ENCODE data around the gene AASDH. TPM values are rescaled to one million over a fixed set of nuclear protein-coding genes. Genes with fewer than 3 reads are reported as not detected.

The AASDH gene
- total RNA-seq, 1 donor from 2014 or later: 7.3 TPM

- TF ChIP-seq CTCF (IDR thresholded peaks at IDR 0.05; ENCODE audit: insufficient read depth, low read depth, low read length): no peak
- TF ChIP-seq EZH2 (IDR thresholded peaks at IDR 0.05; ENCODE audit: insufficient read depth, low read length): no peak
- Histone ChIP-seq H3K27ac (ENCODE audit: low read depth, low read length) (no peak overlapping the region), H3K4me3 (ENCODE audit: insufficient read depth, low read depth, low read length) (no peak overlapping the region), H3K4me1 (ENCODE audit: insufficient read depth, low read length) (no peaks in the 10 kb centered on the region), H3K79me2 (ENCODE audit: insufficient read depth, low read length) (no peaks in the 10 kb centered on the region), H3K4me2 (ENCODE audit: low read length) (no peak overlapping the region), H4K20me1 (ENCODE audit: insufficient read depth, low read length) (no peaks in the 10 kb centered on the region), H3K36me3 (ENCODE audit: insufficient read depth, low read length) (no peaks in the 10 kb centered on the region), H3K27me3 (ENCODE audit: insufficient read depth, low read length) (no peaks in the 10 kb centered on the region), H2AFZ (ENCODE audit: low read depth, low read length) (no peak overlapping the region), H3K9me3 (ENCODE audit: insufficient read depth, low read depth, low read length) (no peaks in the 10 kb centered on the region), H3K9ac (ENCODE audit: low read length) (no peak overlapping the region)
- DNase-seq (ENCODE audit: low read depth) (no peak), FAIRE-seq (no peak)
- Mint-ChIP-seq H3K27me3 (ENCODE audit: low read depth, unreplicated experiment) (no peaks in the 10 kb centered on the region), H3K36me3 (ENCODE audit: low read depth, unreplicated experiment) (peaks cover 7% of the 10 kb centered on the region), H3K4me1 (ENCODE audit: low read depth, unreplicated experiment) (no peaks in the 10 kb centered on the region), H3K4me3 (ENCODE audit: unreplicated experiment) (no peak overlapping the region), H3K27ac (ENCODE audit: unreplicated experiment) (no peak overlapping the region), H3K9me3 (ENCODE audit: unreplicated experiment) (no peaks in the 10 kb centered on the region)
Measured at GRCh38 chr4:56314207-56314915, 72.9 kb downstream of the AASDH start.

GRCh38 chr4:56313132-56313531 lies 74.2 kb downstream of the AASDH start:
- H3K9me3 ChIP-seq (ENCODE audit: insufficient read depth, low read depth, low read length): no peaks in the 10 kb centered on the region
- no peak for DNase-seq (ENCODE audit: low read depth)
- H3K27ac ChIP-seq (ENCODE audit: low read depth, low read length): no peak overlapping the region
- Mint-ChIP-seq H3K27me3 (ENCODE audit: low read depth, unreplicated experiment) (no peaks in the 10 kb centered on the region), H3K27ac (ENCODE audit: unreplicated experiment) (no peak overlapping the region), H3K4me1 (ENCODE audit: low read depth, unreplicated experiment) (no peaks in the 10 kb centered on the region), H3K9me3 (ENCODE audit: unreplicated experiment) (no peaks in the 10 kb centered on the region), H3K36me3 (ENCODE audit: low read depth, unreplicated experiment) (peaks cover 7% of the 10 kb centered on the region), H3K4me3 (ENCODE audit: unreplicated experiment) (no peak overlapping the region)
- H2AFZ ChIP-seq (ENCODE audit: low read depth, low read length): no peak overlapping the region
- H3K36me3 ChIP-seq (ENCODE audit: insufficient read depth, low read length): no peaks in the 10 kb centered on the region
- no peak for TF ChIP-seq EZH2 (IDR thresholded peaks at IDR 0.05; ENCODE audit: insufficient read depth, low read length)
- TF ChIP-seq CTCF (IDR thresholded peaks at IDR 0.05; ENCODE audit: insufficient read depth, low read depth, low read length): no peak
- no peaks in the 10 kb centered on the region for H3K27me3 ChIP-seq (ENCODE audit: insufficient read depth, low read length)
- no peak overlapping the region for H3K4me3 ChIP-seq (ENCODE audit: insufficient read depth, low read depth, low read length)
- FAIRE-seq: no peak
- no peaks in the 10 kb centered on the region for H3K4me1 ChIP-seq (ENCODE audit: insufficient read depth, low read length)
- no peaks in the 10 kb centered on the region for H4K20me1 ChIP-seq (ENCODE audit: insufficient read depth, low read length)
- no peak overlapping the region for H3K9ac ChIP-seq (ENCODE audit: low read length)
- H3K79me2 ChIP-seq (ENCODE audit: insufficient read depth, low read length): no peaks in the 10 kb centered on the region
- no peak overlapping the region for H3K4me2 ChIP-seq (ENCODE audit: low read length)

- no peaks in the 10 kb centered on the region for H3K9me3 Mint-ChIP-seq (ENCODE audit: unreplicated experiment)
- Histone ChIP-seq H3K27me3 (ENCODE audit: insufficient read depth, low read length) (no peaks in the 10 kb centered on the region), H3K36me3 (ENCODE audit: insufficient read depth, low read length) (no peaks in the 10 kb centered on the region), H3K9me3 (ENCODE audit: insufficient read depth, low read depth, low read length) (no peaks in the 10 kb centered on the region), H4K20me1 (ENCODE audit: insufficient read depth, low read length) (no peaks in the 10 kb centered on the region), H3K4me2 (ENCODE audit: low read length) (no peak overlapping the region), H2AFZ (ENCODE audit: low read depth, low read length) (no peak overlapping the region), H3K27ac (ENCODE audit: low read depth, low read length) (no peak overlapping the region), H3K9ac (ENCODE audit: low read length) (no peak overlapping the region), H3K4me3 (ENCODE audit: insufficient read depth, low read depth, low read length) (no peak overlapping the region), H3K4me1 (ENCODE audit: insufficient read depth, low read length) (no peaks in the 10 kb centered on the region), H3K79me2 (ENCODE audit: insufficient read depth, low read length) (no peaks in the 10 kb centered on the region)
- no peak for FAIRE-seq
- no peak for TF ChIP-seq CTCF (IDR thresholded peaks at IDR 0.05; ENCODE audit: insufficient read depth, low read depth, low read length)
- no peak for TF ChIP-seq EZH2 (IDR thresholded peaks at IDR 0.05; ENCODE audit: insufficient read depth, low read length)
- H3K27me3 Mint-ChIP-seq (ENCODE audit: low read depth, unreplicated experiment): no peaks in the 10 kb centered on the region
- no peaks in the 10 kb centered on the region for H3K4me1 Mint-ChIP-seq (ENCODE audit: low read depth, unreplicated experiment)
- no peak overlapping the region for H3K27ac Mint-ChIP-seq (ENCODE audit: unreplicated experiment)
- H3K4me3 Mint-ChIP-seq (ENCODE audit: unreplicated experiment): no peak overlapping the region
- DNase-seq (ENCODE audit: low read depth): no peak
- peaks cover 7% of the 10 kb centered on the region for H3K36me3 Mint-ChIP-seq (ENCODE audit: low read depth, unreplicated experiment)
Measured at GRCh38 chr4:56311299-56311975, 75.9 kb downstream of the AASDH start.
